ENCODE measurements around the gene CDC27.

GRCh38 chr17:47224966-47225365 lies 35.9 kb upstream of the CDC27 start:
- TF ChIP-seq, protein P1, sequence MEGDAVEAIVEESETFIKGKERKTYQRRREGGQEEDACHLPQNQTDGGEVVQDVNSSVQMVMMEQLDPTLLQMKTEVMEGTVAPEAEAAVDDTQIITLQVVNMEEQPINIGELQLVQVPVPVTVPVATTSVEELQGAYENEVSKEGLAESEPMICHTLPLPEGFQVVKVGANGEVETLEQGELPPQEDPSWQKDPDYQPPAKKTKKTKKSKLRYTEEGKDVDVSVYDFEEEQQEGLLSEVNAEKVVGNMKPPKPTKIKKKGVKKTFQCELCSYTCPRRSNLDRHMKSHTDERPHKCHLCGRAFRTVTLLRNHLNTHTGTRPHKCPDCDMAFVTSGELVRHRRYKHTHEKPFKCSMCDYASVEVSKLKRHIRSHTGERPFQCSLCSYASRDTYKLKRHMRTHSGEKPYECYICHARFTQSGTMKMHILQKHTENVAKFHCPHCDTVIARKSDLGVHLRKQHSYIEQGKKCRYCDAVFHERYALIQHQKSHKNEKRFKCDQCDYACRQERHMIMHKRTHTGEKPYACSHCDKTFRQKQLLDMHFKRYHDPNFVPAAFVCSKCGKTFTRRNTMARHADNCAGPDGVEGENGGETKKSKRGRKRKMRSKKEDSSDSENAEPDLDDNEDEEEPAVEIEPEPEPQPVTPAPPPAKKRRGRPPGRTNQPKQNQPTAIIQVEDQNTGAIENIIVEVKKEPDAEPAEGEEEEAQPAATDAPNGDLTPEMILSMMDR (IDR thresholded peaks at IDR 0.05): no peak
- TF ChIP-seq POLR2A (IDR thresholded peaks at IDR 0.05) (no peak), POLR2AphosphoS5 (IDR thresholded peaks at IDR 0.05) (no peak)

Data from breast epithelium (tissue), 3 donors.